HG02571 (cell line): ENCODE data around the gene SUPT3H.
"Not testable (repeated sequence)": the region's sequence is repeated elsewhere in the genome, so short reads cannot be mapped to it uniquely, and the experiment has no call there.

Source experiments
- ATAC-seq: cut with Tn5 transposase; IDR thresholded peaks from one replicate; pipeline ENCODE4 v1.9.1; 2021; ENCODE audit warnings: mild to moderate bottlenecking, moderate library complexity; ENCODE audit not compliant: unreplicated experiment

SUPT3H gene

DNA sequence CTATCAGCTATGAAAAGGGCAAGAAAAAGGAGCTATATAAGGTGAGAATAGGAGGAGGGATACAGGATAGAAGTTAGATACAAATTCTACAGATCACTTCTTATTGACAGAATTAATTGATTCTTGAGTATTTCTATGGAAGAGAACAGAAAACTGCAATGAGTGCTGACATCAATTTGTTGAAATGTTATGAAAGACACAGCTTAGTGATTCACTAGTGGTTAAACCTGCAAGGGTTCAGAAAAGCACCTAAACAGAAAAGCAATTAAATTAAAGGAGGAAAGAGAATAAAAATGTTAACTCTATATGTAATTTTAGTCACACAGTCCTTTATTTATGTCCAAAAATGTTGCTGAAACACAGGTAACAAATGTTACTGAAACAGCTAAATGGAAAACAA is 304.0 kb downstream of the SUPT3H start:
- ATAC-seq: no peak

DNA sequence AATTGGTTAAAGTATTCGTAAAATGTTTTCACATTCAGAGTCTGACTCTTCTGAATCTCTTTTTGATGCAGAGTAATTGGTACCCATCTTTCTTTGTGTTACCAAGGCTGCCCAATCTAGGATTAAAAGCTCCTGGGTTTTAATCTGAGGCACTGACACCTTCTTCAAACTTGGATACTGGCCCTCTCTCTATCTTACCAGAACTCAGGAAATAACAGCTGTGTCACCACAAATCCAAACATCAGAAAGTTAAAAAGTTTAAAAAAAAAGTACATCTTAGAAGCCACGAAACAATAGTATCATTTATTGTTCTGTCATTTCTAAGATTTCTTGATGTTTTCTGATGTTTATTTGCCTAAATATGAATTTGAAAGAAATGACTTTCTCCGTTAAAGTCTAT is 305.1 kb downstream of the SUPT3H start:
- no peak for ATAC-seq

DNA sequence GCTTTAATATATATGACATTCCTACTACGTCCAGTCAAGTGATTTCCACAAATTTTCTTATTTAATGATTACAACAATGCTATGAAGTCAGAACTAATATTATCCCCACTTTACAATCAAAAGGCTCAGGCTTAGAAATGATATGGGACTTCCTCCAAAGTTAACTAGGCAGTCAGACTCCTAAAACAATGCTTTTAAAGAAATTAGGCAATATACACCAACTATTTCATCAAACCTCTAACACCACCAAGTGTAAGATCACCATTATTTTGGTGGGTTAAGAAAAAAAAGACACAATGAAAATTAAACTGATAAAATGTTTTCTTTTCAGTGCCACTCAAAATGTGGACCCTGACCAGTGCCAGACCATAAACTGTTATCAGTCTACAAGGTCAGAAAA is 305.7 kb downstream of the SUPT3H start:
- no peak for ATAC-seq

DNA sequence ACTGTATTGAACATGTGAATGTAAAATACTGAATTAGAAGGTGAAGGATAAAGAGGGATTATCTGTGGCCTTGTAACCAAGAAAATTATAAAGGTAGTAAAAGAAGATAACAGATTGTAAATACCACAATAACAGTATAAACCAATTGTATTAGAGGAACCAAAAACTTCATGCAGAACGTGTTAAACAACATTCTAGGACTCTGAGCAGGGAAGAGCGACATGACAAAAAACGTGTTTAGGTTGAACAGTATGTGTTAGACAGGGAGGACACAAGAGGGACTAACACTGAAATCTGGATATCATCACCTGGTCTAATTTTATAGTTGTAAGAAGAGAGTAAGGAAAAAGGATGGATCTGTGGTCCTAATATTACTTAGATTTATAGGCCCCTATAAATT is 308.6 kb downstream of the SUPT3H start:
- no peak for ATAC-seq

DNA sequence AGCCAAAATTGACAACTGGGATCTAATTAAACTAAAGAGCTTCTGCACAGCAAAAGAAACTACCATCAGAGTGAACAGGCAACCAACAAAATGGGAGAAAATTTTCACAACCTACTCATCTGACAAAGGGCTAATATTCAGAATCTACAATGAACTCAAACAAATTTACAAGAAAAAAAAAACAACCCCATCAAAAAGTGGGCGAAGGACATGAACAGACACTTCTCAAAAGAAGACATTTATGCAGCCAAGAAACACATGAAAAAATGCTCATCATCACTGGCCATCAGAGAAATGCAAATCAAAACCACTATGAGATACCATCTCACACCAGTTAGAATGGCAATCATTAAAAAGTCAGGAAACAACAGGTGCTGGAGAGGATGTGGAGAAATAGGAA is 310.3 kb downstream of the SUPT3H start:
- ATAC-seq: not testable (repeated sequence)

DNA sequence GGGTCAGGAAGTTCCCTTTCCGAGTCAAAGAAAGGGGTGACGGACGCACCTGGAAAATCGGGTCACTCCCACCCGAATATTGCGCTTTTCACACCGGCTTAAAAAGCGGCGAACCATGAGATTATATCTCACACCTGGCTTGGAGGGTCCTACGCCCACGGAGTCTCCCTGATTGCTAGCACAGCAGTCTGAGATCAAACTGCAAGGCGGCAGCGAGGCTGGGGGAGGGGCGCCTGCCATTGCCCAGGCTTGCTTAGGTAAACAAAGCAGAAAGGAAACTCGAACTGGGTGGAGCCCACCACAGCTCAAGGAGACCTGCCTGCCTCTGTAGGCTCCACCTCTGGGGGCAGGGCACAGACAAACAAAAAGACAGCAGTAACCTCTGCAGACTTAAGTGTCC is 315.1 kb downstream of the SUPT3H start:
- ATAC-seq: not testable (repeated sequence)

DNA sequence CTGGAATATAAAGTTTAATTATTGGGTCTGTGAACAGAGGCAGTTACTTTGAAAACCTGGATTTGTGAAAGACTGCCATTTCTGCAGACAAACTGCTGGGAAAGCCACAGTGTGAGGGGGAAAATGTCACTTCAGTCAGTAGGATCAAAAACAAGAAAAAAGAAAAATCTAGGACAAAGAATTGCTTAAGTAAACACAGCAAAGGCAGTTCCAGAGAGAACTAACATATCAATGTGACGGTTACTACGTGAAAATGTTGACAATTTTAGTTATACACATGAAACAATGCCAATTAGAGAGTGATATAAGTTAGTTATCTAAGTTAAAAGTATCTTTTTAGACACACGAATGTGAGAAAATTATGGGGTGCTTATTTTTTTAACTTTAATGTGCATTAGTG is 320.0 kb downstream of the SUPT3H start:
- no peak for ATAC-seq

DNA sequence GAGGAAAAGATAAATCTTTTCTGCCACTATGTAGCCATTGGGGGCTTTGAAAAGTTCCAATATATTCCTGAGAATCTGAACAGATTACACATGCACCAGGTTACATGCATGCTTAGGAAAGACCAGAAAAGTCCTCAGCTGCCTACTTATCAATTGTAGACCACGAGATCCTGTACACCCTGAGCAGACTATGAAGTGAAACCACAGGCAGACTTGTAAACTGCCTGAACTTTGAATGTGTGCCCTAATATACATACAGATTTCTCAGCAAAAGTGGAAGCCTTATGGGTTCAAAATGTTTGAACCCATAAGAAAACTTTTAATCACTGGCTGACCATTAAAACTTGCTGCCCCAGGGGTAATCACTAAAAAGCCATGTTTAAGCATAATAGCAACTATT is 323.1 kb downstream of the SUPT3H start:
- ATAC-seq: no peak

DNA sequence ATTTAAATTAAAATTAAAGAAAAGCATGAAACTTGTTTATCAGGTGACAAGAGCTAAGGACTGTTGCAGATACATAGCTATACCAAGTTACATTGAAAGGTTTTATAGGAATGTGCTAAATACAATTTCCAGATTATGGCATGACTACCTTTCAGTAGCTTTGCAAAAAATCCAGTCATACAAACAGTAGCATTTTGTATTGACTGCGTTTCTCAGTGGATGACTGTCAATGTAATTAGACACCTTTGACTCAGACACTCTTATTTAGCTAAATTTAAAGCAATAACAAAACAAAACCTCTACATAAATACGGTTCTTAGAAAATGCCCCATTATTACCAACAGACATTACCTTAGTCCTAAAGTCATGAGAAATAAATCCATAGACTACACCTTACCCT is 325.4 kb downstream of the SUPT3H start:
- no peak for ATAC-seq

DNA sequence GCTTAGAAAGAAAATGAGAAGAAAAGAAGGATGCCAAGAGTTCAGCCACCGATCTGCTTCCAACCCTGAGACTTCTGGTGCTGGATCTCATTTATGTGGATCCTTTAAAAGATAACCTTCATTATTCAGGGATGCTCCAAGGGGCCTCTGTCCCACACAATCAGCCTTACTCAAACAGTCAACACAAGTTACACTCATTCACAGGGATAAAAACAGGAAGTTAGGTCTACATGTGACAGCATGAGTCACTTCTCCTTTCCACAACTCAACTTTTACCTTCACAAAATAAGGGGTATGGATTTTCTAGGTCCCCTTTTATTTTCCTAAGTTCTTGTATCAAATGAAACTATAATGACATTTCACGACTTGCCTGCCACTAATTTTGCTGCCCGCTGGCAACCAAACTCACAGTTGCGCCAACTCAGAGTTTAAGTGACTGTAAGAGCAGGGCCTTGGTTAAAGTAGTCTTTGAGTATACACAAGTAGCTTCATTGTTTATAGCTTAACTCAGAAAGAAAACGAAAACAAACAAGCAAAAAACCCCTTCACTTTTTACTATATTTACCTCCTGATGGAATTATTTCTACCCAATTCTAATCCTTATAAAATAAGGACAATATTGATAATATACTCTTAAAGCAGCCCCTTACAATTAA is 328.4 kb downstream of the SUPT3H start:
- no peak for ATAC-seq

DNA sequence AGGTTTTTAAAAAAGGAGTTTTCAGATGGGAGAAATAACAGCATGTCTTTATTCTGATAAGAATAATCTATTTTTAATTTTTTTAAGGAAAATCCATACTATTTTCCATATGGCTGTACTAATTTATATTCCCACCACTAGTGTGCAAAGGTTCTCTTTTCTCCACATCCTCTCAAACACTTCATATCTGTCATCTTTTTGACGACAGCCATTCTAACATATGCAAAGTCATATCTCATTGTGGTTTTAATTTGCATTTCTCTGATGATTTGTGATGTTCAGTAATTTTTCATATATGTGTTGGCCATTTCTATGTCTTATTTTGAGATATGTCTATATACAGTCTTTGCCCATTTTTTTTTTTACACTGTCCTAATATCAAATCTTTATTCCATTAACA is 330.2 kb downstream of the SUPT3H start:
- no peak for ATAC-seq

DNA sequence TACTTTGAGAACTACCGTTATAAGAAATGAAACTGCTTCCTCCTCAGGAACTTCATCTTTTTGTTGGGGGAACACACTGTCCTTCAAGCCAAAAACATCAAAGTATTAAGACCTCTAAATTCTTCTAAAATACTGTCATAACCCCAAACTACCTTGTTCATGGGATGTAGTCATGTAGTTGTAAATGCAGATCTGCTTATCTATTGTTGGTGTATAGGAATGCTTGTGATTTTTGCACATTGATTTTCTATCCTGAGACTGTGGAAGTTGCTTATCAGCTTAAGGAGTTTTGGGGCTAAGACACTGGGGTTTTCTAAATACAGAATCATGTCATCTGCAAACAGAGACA is 332.5 kb downstream of the SUPT3H start:
- no peak for ATAC-seq

DNA sequence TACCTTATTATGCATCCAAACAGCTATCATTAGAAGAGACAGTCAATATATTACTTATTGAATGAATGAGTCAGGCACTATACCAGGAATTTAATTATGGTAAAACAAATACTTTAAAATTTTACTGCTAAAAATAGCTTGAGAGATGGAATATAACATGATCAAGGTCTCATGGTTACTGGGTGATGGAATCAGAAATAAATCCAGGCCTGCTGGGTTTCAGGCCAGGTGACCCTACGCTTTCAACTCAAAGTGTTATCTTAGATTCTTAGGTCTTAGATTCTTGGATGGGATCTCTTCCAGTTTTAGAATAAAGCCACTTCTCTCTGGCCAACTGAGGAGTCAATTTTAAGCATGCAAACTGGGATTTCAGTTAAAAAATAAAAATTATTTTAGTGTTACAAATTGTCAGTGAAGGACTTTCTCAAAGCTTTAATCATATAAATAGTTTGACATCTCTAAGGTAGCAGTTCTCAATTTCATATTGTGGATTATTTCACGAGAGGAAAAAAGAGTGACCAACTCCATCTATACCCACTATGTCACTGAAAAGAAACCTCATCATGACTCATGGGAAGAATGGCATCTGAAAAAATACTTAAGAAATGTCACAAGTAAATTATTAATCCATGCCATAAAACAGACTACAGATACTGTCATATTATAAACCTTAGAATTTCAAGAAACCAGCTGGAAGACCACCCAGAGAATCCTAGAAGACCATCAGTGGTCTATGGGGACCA is 333.1 kb downstream of the SUPT3H start:
- ATAC-seq: no peak

DNA sequence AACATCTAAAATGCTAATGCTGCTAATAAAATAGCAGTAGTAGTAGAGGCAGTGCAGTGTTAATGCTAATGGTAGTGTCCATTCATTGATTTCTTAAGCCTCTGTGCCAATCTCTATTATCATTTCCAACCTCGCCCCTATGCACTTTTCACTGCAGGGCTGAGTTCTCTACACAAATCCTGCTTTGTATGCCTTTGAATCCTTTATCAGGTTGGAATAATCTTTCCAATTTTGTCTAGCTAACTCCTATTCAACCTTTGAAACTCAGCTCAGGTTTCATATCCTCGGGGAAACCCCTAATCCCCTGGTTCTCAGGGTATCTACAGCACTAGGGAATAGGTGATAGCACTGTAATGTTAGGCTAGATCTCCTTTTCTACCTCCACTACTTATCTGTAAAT is 333.6 kb downstream of the SUPT3H start:
- no peak for ATAC-seq

DNA sequence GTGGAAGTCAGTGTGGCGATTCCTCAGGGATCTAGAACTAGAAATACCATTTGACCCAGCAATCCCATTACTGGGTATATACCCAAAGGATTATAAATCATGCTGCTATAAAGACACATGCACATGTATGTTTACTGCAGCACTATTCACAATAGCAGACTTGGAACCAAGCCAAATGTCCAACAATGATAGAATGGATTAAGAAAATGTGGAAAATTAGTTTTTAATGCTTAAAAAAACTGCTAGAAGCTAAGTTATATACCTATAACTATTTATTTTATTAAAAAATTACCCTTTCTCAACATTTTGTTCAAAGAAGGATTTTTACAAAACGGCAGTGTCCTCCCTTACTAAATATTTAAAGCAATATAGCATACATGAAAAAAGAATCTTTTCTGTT is 335.1 kb downstream of the SUPT3H start:
- not testable (repeated sequence) for ATAC-seq

DNA sequence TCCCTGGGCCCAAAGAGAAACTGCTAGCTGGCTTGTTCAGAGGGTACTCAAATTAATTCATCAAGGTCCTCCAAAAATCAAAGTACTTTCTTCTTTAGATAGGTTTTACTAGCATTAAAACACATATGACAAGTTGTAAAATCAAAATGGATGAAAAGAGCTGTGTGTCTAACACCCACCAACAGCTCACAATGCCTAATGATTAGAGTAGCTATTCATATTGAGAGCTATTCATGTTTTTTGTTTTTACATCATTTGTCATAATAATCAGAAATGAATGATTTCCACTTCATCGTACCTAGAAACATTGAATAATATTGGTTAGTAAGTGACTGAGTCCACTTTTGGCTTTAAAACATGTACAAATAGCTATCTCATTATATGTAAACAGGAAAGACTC is 339.5 kb downstream of the SUPT3H start:
- no peak for ATAC-seq

DNA sequence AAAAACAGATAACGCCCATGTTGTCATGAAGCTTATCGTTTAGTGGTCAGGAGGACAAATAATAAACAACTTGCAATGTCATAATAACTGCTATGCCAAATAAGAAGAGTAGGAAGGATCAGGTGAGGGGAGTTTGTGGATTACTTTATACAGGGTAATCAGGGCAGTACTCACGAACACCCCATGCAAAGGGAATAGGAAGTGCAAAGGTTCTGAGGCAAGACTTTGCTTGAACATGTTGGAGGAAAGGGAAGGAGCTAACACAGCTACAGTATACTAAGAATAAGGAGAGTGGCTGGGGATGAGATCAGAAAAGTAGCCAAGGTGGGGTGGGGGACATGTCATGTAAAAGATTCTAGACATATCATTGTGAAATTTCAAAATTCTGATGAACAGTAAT is 341.6 kb downstream of the SUPT3H start:
- no peak for ATAC-seq

DNA sequence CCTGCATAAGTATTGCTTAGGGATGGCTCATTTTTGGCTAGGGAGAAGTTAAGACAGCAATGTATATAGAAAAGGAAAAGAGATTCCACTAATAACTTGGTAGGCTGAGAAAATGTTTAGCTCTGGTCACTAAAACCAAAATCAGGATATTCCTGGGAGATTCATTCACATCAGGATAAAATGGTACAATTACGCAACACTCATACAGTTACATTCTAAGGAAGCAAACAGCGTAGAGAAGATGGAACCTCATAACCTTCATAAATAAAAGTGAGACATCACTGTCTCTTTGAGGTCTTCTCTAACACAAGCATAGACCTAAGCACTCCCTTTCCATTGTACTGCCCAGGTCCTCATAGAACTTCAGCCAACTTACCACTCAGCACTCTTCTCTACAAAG is 345.3 kb downstream of the SUPT3H start:
- ATAC-seq: no peak

DNA sequence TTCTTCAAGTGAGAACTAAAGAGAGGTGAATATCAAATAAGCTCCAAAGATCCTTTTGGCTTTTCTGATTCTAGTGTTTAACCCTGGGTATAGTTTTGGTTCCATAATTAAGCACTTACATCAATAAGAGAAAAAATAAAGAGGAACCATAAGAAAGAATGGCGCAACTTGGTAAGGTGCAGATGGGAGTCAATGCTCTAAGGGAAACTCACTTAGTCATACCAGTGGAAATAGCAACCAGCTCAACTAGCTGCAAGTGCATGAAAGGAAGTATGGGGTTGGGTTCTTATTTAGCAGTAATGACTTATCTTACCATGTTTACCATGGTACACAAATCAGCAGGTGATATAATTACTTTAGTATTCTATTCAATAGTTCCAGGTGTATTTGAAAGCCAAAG is 346.1 kb downstream of the SUPT3H start:
- no peak for ATAC-seq

DNA sequence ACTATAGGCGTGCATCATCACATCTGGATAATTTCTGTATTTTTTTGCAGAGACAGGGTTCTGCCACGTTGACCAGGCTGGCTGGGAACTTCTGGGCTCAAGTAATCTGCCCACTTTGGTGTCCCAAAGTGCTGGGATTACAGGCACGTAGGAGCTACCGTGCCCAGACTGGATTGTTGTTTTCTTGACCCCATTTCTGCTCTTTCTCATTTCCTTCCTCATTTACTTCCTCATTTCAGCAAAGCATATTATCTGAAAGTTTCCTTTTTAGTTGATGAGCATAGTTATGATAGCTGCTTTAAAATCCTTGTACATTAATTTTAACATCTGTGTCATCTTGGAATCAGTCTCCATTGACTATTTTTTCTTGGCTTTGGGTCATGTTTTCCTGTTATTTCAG is 350.6 kb downstream of the SUPT3H start:
- ATAC-seq: no peak

DNA sequence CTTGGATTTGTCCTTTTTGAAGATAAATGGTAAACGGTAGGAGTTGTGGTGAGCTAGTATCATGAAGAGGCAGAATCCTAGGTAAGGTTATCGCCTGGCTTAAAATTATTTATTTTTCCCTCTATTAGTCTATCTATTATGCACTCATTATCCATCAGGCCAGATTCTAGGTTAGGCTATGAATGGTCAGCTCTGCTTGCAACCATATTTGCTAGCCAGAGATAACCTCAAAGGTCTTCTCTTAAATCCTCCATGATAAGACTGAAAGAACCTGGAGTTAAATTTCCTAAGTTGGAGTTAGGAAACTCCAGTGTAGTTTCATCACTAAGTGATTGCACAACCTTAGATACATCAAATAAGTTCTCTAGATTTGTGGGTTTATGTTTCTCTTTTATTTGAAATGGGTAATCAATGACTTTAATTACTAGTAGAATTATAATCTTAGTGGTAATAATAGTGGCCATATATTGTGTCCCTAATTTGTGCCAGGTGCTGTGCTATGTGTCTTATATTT is 351.7 kb downstream of the SUPT3H start:
- ATAC-seq: no peak

DNA sequence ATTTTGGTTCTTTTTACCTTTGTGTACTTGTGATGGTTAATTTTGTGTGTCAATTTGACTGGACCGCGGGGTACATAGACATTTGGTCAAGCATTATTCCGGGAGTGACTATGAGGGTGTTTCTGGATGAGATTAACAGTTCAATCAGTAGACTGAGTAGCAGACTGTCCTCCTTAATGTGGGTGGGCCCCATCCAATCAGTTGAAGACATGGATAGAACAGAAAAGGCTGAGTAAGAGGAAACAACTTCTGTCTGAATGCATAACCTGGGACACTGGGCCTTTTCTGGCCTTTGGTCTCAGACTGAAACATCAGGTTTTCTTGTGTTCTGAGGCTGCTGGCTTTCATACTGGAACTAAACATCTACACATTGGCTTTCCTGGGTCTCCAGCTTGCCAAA is 353.1 kb downstream of the SUPT3H start:
- no peak for ATAC-seq

DNA sequence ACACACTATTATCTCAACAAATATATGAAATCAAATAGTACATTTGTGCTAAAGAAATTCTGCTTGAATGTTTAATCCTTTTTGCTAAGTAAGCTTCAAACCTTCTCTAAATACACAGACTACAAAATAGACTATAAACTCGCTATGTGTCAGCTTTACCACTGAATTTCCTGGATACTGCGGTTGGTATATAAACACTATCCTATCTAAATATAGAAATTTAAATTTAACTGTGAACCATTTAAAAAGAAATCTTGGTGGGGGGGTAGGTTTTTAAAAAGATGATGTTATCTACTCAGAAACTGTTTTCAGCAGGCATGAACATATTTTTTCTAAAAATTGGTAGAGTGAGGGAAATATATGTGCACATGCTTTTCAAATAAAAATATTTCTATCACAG is 356.1 kb downstream of the SUPT3H start:
- no peak for ATAC-seq
